Stimulated activated CD8-positive, alpha-beta memory T cell treated with anti-CD3 and anti-CD28 coated beads, Interleukin-12 subunit alpha, Interleukin-12 subunit beta, amount 100 ng/mL, for 24 hours (primary cell): ENCODE measurements around the gene UTS2R.

Experiments
- DNase-seq: peaks from one replicate; pipeline ENCODE4 v3.0.0-alpha.2; 2020; ENCODE audit errors: extremely low read depth

UTS2R gene

GRCh38 chr17:82371333-82372248 lies at the start of gene UTS2R:
Gene UTS2R (plus strand): TSS chr17:82371765. CDS start chr17:82374325, 2,560 bp downstream.
- DNase-seq = no peak

GRCh38 chr17:82321947-82322466 lies 49.6 kb upstream of the UTS2R start:
- no peak for DNase-seq

- no peak for DNase-seq
Measured at GRCh38 chr17:82322526-82323453, 48.8 kb upstream of the UTS2R start.

- no peak for DNase-seq
Measured at GRCh38 chr17:82323514-82324234, 47.9 kb upstream of the UTS2R start.

- DNase-seq = no peak
Measured at GRCh38 chr17:82324566-82325285, 46.8 kb upstream of the UTS2R start.

GRCh38 chr17:82325286-82326180 lies 46.0 kb upstream of the UTS2R start:
- no peak for DNase-seq

GRCh38 chr17:82327289-82327688 lies 44.3 kb upstream of the UTS2R start:
- DNase-seq = no peak

GRCh38 chr17:82327757-82328140 lies 43.8 kb upstream of the UTS2R start:
- no peak for DNase-seq

GRCh38 chr17:82328141-82328993 lies 43.2 kb upstream of the UTS2R start:
- no peak for DNase-seq

GRCh38 chr17:82328994-82329507 lies 42.5 kb upstream of the UTS2R start:
- DNase-seq = no peak

GRCh38 chr17:82329683-82330321 lies 41.8 kb upstream of the UTS2R start:
- no peak for DNase-seq

GRCh38 chr17:82330322-82331239 lies 41.0 kb upstream of the UTS2R start:
- no peak for DNase-seq

GRCh38 chr17:82331345-82331939 lies 40.1 kb upstream of the UTS2R start:
- DNase-seq = no peak

- no peak for DNase-seq
Measured at GRCh38 chr17:82332669-82333278, 38.8 kb upstream of the UTS2R start.

- DNase-seq = no peak
Measured at GRCh38 chr17:82333279-82334171, 38.0 kb upstream of the UTS2R start, which contains the start of gene SECTM1. Gene SECTM1 (minus strand): TSS chr17:82333766. CDS start chr17:82327240, 6,526 bp downstream.
